Activated CD8-positive, alpha-beta memory T cell treated with anti-CD3 and anti-CD28 coated beads, Interleukin-2, amount 50 U/mL, for 1 hour (primary cell): Measurements from ENCODE around the gene SHC3.

ENCODE experiments used
- DNase-seq: peaks from one replicate; pipeline ENCODE4 v3.0.0-alpha.2; 2020; ENCODE audit errors: extremely low read depth

SHC3 gene

DNA sequence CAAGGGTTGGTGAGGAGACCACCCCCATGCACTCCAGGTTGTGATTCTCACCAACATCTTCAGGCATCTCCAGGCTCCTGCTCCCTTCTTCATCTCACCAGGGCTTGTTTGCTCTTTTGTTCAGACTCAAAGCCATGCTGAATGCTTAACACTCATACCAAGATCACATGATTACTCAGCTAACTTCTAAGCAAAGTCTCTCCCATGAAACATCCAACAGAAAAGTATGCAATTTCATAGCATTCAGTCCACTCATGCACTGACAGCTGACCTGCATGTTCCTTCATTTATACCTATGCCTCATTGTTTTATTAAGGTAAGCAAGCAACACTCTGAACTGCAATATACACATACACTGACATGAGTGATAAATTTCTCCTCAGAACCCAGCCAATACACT lies 69.0 kb downstream of the SHC3 start:
- no peak for DNase-seq

DNA sequence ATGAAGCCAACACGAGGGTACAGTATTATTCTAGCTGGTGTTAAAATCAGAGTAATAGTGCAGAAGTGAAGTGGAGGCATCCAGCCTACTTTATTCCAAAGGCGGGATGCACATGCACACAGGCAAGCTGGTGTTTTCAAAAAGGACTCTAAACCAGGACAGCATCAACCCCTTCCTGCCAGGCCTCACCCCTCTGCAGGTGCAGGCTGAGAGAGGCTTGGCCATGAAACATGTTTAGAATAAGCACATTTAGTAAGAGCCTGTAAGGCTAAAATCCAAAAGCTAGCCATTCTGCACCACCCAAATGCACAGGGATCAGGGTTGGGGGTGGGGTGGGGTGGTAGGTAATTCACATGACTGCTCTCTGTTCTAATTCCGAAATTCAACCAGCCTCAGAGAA lies 71.2 kb downstream of the SHC3 start:
- no peak for DNase-seq

DNA sequence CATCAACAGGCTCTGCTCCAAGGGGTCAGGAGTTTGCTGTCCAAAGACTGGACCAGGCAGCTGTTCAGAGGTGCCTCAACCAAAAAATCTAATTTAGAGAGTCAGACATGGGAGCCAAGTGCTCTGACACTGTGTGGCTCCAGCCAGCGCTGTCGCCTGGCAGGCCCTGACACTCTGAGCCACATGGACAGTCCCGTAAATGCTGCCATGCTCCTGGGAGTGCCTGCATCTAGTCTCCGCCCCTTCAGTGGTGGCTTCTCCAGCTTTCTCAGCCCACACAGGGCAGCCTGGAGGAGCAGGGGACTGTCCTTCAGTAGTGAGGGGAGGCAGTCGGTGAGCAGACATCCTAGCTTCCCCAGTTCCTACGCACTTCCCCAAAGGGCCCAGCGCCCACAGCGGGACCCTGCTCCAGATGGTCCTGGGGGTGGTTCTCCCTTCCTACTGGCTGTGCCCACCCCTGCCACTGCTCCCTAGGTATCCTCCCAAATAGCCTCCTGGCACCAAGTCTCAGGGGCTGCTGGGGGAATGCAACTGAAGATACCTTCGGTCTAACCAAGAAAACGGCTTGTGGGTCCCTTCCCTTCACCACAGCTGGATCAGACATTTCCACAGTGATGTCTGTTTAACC lies 72.3 kb downstream of the SHC3 start:
- DNase-seq: no peak

GRCh38 chr9:89104821-89105220 lies 73.8 kb downstream of the SHC3 start:
- no peak for DNase-seq

DNA sequence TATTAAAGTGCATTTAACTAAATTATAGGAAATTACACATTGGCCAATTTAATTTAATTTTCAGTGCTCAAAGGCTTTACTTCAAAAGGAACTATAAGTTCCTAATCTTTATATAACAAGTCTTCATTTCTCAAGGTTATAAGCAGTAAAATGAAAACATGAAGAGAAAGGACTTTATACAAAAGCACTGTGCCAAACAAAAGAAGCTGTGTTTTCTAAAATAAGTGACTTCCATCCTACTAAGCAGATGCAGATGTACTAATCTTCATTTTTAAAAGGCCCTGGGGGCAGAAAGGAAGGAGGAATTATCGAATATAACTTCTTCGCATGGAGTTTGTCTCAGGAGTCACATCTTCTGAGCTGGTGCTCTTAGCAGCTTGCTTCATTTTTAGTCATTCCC lies 81.4 kb downstream of the SHC3 start:
- DNase-seq: no peak

- no peak for DNase-seq
Measured at GRCh38 chr9:89096807-89097206, 81.8 kb downstream of the SHC3 start.

GRCh38 chr9:89095761-89096528 lies 82.7 kb downstream of the SHC3 start:
- DNase-seq: no peak

DNA sequence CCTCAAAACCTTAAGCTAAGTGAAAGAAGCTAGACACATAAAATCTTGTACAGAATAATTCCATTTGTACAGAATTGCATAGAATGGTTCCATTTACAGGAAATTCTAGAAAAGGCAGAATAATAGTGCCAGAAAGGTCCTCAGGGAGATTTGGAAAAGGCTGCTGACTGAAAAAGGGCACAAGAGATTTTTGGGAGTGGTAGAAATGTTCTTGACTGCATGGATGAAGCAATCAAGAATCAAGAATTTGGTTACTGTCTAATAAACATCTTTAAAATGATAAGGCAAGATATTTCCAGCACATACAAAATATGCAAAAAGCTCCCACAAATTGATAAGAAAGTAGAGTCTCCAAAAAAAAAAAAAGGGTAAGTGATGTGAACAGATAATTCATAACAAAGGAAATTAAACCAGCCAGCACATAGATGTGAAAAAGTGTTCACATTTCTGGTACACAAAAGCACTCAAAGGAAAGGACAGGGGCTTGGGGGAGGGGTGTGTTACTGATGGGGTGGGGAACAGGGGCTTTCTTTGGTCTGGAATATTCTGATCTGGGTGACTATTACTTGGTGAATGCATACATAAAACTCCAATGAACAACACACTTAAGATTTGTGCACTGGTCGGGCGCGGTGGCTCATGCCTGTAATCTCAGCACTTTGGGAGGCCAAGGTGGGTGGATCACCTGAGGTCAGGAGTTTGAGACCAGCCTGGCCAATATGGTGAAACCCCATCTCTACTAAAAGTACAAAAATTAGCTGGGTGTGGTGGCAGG lies 85.2 kb downstream of the SHC3 start:
- no peak for DNase-seq

GRCh38 chr9:89089176-89089575 lies 89.4 kb downstream of the SHC3 start:
- DNase-seq: no peak

GRCh38 chr9:89083626-89084025 lies 95.0 kb downstream of the SHC3 start:
- DNase-seq: no peak

- DNase-seq: no peak
Measured at GRCh38 chr9:89080193-89080592, 98.4 kb downstream of the SHC3 start.

- no peak for DNase-seq
Measured at GRCh38 chr9:89079391-89079790, 99.2 kb downstream of the SHC3 start.

DNA sequence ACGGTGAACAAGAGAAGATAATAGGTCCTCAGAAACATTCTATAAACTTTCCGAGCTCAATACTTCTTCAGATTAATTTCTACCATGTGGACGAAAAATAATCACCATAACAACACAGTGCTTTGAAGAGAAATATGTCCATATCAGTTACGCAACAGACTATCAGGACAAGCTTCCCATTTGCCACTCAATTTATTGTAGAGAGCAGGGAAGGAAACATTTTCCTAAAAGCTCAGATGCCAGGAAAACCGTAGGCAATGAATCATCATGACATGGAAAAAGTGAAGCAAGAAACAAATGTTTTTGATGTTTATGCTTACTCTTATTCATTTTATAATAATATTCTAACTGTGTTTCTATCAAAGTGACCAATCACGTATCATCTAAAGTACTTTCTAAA lies 99.8 kb downstream of the SHC3 start:
- no peak for DNase-seq

GRCh38 chr9:89078421-89078820 lies 100.2 kb downstream of the SHC3 start:
- no peak for DNase-seq

DNA sequence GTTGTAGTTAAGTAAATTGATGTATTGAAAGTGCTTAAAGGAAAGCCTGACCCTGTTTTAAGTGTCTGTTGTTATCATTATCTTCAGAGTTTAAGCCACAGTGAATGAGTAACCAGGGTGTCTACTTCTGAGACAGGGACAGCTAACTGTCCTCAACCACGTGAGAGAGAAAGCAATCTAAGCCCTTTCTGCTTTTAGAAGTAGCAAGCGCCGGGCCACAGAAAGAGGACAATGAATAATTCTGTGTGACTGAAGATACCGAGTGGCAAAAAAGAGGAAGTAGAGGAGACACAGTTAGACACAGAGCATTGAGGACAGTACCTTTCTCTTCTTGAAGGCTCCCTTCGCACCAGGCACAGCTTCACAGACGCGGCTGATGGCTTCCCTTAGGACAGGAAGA lies 101.1 kb downstream of the SHC3 start:
- DNase-seq: no peak

DNA sequence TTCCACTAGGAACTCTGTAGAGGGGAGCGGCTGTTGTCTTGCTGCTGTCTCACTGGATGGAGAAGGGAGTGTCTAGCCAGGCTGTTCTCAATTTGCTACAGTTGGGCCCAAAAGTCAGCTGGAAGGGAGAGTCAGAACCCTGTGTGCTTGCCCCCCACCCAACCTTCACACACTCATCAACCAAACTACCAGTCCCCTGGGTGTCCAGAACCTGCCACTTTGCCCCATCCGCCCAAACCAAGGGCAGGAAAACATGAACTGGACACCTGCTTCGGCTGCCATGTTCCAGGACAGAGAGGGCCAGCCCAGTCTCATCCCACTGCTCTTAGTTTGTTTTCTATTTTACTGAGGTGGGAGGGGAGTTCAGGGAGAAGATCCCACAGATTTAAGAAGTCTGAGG lies 105.2 kb downstream of the SHC3 start:
- no peak for DNase-seq

GRCh38 chr9:89071591-89071990 lies 107.0 kb downstream of the SHC3 start:
- no peak for DNase-seq

DNA sequence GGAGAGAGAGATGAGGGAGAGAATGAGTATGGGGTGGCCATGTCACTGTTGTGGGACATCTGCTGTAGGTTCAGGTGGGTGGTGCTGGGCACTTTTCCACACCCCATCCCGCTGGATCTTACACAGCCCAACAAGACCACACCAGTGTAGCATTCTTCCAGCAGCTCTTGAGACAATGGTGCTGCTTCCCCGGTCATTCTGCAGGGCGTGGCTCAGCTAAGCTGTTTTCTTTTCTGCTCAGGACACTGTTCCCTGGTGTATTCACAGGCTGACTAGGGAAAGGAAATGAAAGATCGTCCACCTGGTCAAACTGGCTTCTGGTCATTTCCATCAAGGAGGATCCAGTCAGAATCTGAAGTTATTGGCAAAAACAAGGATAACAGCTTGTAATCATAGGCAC lies 111.8 kb downstream of the SHC3 start:
- DNase-seq: no peak

DNA sequence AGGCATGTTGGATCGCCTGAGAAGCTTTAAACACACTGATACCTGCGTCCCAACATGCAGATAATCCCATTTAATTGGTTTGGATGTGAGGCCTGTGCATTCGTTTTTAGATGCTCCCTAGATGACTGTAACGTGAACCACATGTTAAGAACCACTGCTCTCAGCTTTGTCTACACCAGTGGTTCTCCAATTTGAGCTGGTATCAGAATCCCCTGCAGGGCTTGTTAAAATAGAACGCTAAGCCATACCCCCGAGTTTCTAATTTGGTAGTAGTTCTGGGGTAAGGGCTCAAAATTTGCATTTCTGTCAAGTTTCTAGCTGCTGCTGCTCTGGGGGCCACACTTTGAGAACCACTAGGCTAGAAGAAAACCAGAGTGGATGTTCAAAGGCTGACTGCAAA lies 112.7 kb downstream of the SHC3 start:
- no peak for DNase-seq

- DNase-seq: no peak
Measured at GRCh38 chr9:89060790-89061189, 117.8 kb downstream of the SHC3 start.

DNA sequence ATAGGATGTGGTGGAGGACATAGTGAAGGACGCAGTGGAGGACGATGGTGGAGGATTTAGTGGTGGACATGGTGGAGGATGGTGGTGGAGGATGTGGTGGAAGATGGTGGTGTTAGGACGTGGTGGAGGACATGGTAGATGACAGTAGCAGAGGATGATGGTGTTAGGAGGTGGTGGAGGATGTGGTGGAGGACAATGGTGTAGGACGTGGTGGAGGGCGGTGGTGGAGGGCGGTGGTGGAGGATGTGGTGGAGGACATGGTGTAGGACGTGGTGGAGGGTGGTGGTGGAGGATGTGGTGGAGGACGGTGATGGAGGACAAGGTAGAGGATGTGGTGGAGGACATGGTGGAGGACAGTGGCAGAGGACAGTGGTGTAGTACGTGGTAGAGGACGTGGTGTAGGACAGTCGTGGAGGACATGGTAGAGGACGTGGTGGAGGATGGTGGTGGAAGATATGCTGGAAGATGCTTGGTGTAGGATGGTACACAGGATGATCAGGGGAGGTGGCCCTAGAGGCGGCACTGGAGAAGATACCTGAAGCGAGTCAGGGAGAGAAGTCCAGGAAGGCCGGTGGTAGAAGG lies 118.6 kb downstream of the SHC3 start:
- DNase-seq: no peak

- no peak for DNase-seq
Measured at GRCh38 chr9:89058906-89059305, 119.7 kb downstream of the SHC3 start.
